Left ventricle myocardium inferior (tissue), 1 donor: ENCODE measurements around the gene CA10. TPM values are rescaled to one million over a fixed set of nuclear protein-coding genes. Genes with fewer than 3 reads are reported as not detected.

Experiments used
- DNase-seq: peaks from one replicate; pipeline ENCODE4 v3.0.0-alpha.2; 2020
- H3K27ac ChIP-seq: fragments of 200-600 bp; replicated peaks from 2 replicates; pipeline ENCODE4 v1.8.0; 2021
- H3K27me3 ChIP-seq: fragments of 200-600 bp; 2 replicates; pipeline ENCODE4 v1.8.0; 2021; ENCODE audit warnings: low read depth
- H3K36me3 ChIP-seq: fragments of 200-600 bp; 2 replicates; pipeline ENCODE4 v1.8.0; 2021
- H3K4me1 ChIP-seq: fragments of 200-600 bp; 2 replicates; pipeline ENCODE4 v1.8.0; 2021
- H3K4me3 ChIP-seq: fragments of 200-600 bp; 2 replicates; pipeline ENCODE4 v1.8.0; 2021; ENCODE audit warnings: mild to moderate bottlenecking, moderate library complexity
- H3K9me3 ChIP-seq: fragments of 200-600 bp; replicated peaks from 2 replicates; pipeline ENCODE4 v1.8.0; 2021
- intact Hi-C: fragments of 100-400 bp; cut with micrococcal nuclease; formaldehyde crosslinking; loops from one replicate; pipeline ENCODE4 v1.11.0; 2022
- total RNA-seq: library from RNA; stranded (reverse); fragmentation: NEBNext Ultra II Directional; extraction: Animal tissue kit (Norgen Biotek cat#: 25700); gene quantifications from one replicate; pipeline ENCODE4 v1.2.1, GENCODE V29; 2021
- TF ChIP-seq, protein P1 (sequence below): fragments of 200-600 bp; IDR thresholded peaks from 2 replicates; pipeline ENCODE4 v1.8.0; 2021; ENCODE audit warnings: antibody characterized with exemption, mild to moderate bottlenecking, borderline replicate concordance
- donor health status: DM: no; HTN: yes; CAD: no; lungs with severe emphysema.

Gene CA10
- total RNA-seq, 1 donor from 2014 or later, result not detected

DNA sequence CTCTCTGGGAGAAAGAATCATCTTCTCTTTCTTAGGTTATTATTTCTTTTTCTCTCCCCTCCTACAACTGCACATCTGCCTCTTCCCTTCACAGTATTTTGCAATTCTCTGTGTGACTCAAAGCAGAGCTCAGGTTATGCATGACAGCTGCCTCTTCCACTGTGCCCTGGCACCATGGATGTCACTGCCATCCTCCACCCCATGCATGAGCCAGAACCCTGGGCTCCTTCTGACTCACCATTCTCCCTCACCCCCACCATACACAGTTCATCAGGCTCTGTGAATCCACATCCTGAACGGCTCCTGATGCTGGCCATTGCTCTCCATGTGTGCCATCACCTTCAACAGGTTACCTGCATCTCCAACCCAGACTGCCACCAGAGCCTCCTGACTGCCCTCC lies 23.9 kb downstream of the CA10 start:
- DNase-seq, result no peak
- Histone ChIP-seq H3K4me1 (no peaks in the 10 kb centered on the region), H3K27me3 (peaks cover 14% of the 10 kb centered on the region), H3K9me3 (peaks cover 8% of the 10 kb centered on the region), H3K4me3 (no peak overlapping the region), H3K27ac (no peak overlapping the region), H3K36me3 (no peaks in the 10 kb centered on the region)
- intact Hi-C loops, result no loop called here
- TF ChIP-seq, protein P1, sequence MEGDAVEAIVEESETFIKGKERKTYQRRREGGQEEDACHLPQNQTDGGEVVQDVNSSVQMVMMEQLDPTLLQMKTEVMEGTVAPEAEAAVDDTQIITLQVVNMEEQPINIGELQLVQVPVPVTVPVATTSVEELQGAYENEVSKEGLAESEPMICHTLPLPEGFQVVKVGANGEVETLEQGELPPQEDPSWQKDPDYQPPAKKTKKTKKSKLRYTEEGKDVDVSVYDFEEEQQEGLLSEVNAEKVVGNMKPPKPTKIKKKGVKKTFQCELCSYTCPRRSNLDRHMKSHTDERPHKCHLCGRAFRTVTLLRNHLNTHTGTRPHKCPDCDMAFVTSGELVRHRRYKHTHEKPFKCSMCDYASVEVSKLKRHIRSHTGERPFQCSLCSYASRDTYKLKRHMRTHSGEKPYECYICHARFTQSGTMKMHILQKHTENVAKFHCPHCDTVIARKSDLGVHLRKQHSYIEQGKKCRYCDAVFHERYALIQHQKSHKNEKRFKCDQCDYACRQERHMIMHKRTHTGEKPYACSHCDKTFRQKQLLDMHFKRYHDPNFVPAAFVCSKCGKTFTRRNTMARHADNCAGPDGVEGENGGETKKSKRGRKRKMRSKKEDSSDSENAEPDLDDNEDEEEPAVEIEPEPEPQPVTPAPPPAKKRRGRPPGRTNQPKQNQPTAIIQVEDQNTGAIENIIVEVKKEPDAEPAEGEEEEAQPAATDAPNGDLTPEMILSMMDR, result no peak

GRCh38 chr17:52128721-52129120 lies 29.8 kb downstream of the CA10 start:
- peaks cover 9% of the 10 kb centered on the region for H3K9me3 ChIP-seq
- no peaks in the 10 kb centered on the region for H3K36me3 ChIP-seq
- no peaks in the 10 kb centered on the region for H3K4me1 ChIP-seq
- intact Hi-C loops, result no loop called here
- no peak overlapping the region for H3K27ac ChIP-seq
- no peak for DNase-seq
- no peak overlapping the region for H3K4me3 ChIP-seq
- TF ChIP-seq, protein P1, result no peak
- peaks cover 11% of the 10 kb centered on the region for H3K27me3 ChIP-seq

- TF ChIP-seq, protein P1, result no peak
- H3K27me3 ChIP-seq, result peaks cover 6% of the 10 kb centered on the region
- H3K4me1 ChIP-seq, result no peaks in the 10 kb centered on the region
- no peaks in the 10 kb centered on the region for H3K36me3 ChIP-seq
- no peak overlapping the region for H3K4me3 ChIP-seq
- peaks cover 15% of the 10 kb centered on the region for H3K9me3 ChIP-seq
- no peak overlapping the region for H3K27ac ChIP-seq
- intact Hi-C loops, result no loop called here
- no peak for DNase-seq
Measured at GRCh38 chr17:52124993-52125392, 33.5 kb downstream of the CA10 start.

DNA sequence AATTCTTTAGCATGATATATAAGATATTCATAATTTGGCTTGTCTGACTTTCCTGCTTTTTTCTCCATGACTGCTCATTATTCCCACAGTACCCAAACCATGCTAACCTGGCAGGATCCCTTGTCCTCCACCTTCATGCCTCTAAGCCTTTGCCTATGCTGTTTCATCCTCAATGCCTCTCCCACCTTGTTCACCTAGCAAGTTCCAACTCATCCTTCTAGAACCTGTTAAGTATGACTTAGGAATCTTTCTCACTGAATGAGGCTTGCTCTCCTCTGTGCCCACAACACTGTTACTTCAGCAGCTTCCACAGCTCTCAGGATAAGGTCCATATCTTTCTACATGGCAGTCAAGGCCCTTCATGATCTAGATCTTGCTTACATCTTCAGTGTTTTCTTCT lies 34.0 kb downstream of the CA10 start:
- Histone ChIP-seq H3K36me3 (no peaks in the 10 kb centered on the region), H3K4me1 (no peaks in the 10 kb centered on the region), H3K4me3 (no peak overlapping the region), H3K27me3 (peaks cover 6% of the 10 kb centered on the region), H3K9me3 (peaks cover 11% of the 10 kb centered on the region), H3K27ac (no peak overlapping the region)
- intact Hi-C loops, result no loop called here
- TF ChIP-seq, protein P1, result no peak
- no peak for DNase-seq

DNA sequence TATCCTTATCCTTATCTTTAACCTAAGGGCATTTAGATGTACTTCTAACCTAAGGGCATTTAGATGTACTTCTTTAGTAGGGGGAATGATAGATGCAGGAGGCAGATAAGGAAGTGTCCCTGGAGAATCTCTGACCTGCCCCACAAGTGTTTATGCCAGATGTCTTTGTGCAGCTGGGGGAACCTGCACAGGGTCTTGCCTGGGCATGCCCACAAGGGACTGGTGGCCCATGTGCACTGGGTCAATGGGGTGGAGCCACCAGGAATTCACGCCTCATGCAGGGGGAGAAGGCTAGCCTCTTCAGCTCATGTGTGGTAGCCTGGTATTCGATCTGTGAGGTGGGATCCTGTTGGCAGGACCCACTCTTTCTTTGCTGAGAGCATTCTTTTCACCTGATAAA lies 38.0 kb downstream of the CA10 start:
- H3K4me3 ChIP-seq, result no peak overlapping the region
- no peak for DNase-seq
- peaks cover 13% of the 10 kb centered on the region for H3K27me3 ChIP-seq
- peaks cover 24% of the 10 kb centered on the region for H3K9me3 ChIP-seq
- no peak overlapping the region for H3K27ac ChIP-seq
- intact Hi-C loops, result no loop called here
- no peaks in the 10 kb centered on the region for H3K4me1 ChIP-seq
- TF ChIP-seq, protein P1, result no peak
- no peaks in the 10 kb centered on the region for H3K36me3 ChIP-seq
